GM12878 (cell line): ENCODE measurements around the gene CAPN9. TPM values are rescaled to one million over a fixed set of nuclear protein-coding genes. Genes with fewer than 3 reads are reported as not detected.

ENCODE experiments used
- ATAC-seq: fragments of 200-7000 bp; cut with Tn5 transposase; 3 replicates; pipeline ENCODE4 v1.9.1; 2020; ENCODE audit warnings: mild to moderate bottlenecking, moderate library complexity
- BruUV-seq: library from RNA; stranded (reverse); fragments of 400-500 nt; replicated peaks from 2 replicates; lab custom pipeline; 2021; lab: Mats Ljungman, UMichigan
- CTCF ChIA-PET: fragments of 300-600 bp; sonication (Branson Sonifier 250); formaldehyde crosslinking; extraction: SDS; loops from one replicate; lab custom pipeline; 2021; ENCODE audit warnings: inconsistent platforms; lab: Yijun Ruan, JAX
- POLR2A ChIA-PET: fragments of 350-600 bp; formaldehyde crosslinking; extraction: SDS; loops from one replicate; lab custom pipeline; 2021; ENCODE audit warnings: inconsistent platforms; lab: Charles Lee
- RAD21 ChIA-PET: fragments of 300-600 bp; sonication (Branson Sonifier 250); formaldehyde crosslinking; loops from one replicate; lab custom pipeline; 2023; ENCODE audit warnings: antibody characterized with exemption; ENCODE audit not compliant: unreplicated experiment; lab: Charles Lee
- SMC1A ChIA-PET: fragments of 300-600 bp; sonication (Branson Sonifier 250); formaldehyde crosslinking; loops from one replicate; lab custom pipeline; 2023; ENCODE audit not compliant: unreplicated experiment, uncharacterized antibody; lab: Charles Lee
- DNase-seq: peaks from one replicate; pipeline ENCODE4 v3.0.0-alpha.2; 2011; ENCODE audit warnings: low read depth, low spot score
- FAIRE-seq: peaks from 3 replicates; lab custom pipeline; 2011; peaks lifted over from hg19 to GRCh38; lab: Jason Lieb, UNC
- H2AFZ ChIP-seq: 2 replicates; pipeline ENCODE4 v1.6.0; 2011; ENCODE audit warnings: low read depth, low read length, control low read depth; ENCODE audit not compliant: control insufficient read depth
- H3K27ac ChIP-seq: 2 replicates; pipeline ENCODE4 v1.5.1; 2011; ENCODE audit warnings: control low read depth; ENCODE audit not compliant: control insufficient read depth, insufficient read depth
- H3K27me3 ChIP-seq, 2 experiments: replicated peaks in 1 of 2; 2 replicates each; pipeline versions ENCODE4 v1.6.0 to v1.6.1; 2011; ENCODE audit warnings: low read length in 1 of 2; ENCODE audit not compliant: control insufficient read depth in 2 of 2, insufficient read depth in 2 of 2
- H3K36me3 ChIP-seq, 2 experiments: 2 replicates each; pipeline ENCODE4 v1.5.1; 2011; ENCODE audit warnings: low read length in 1 of 2; ENCODE audit not compliant: control insufficient read depth in 2 of 2, insufficient read depth in 2 of 2
- H3K4me1 ChIP-seq: 2 replicates; pipeline ENCODE4 v1.6.1; 2011; ENCODE audit warnings: mild to moderate bottlenecking, low read length, moderate library complexity, mixed read lengths; ENCODE audit not compliant: control insufficient read depth, insufficient read depth
- H3K4me2 ChIP-seq: 2 replicates; pipeline ENCODE4 v1.6.0; 2011; ENCODE audit warnings: control low read depth; ENCODE audit not compliant: control insufficient read depth, insufficient read depth
- H3K4me3 ChIP-seq: fragments of 200-600 bp; sonication (generic); 2 replicates; pipeline ENCODE4 v1.5.1; 2016
- H3K79me2 ChIP-seq: 2 replicates; pipeline ENCODE4 v1.6.0; 2011; ENCODE audit warnings: low read length; ENCODE audit not compliant: control insufficient read depth, insufficient read depth
- H3K9ac ChIP-seq: 2 replicates; pipeline ENCODE4 v1.8.0; 2011; ENCODE audit warnings: low read length, control low read depth, mixed read lengths; ENCODE audit not compliant: control insufficient read depth, insufficient read depth
- H3K9me3 ChIP-seq: replicated peaks from 3 replicates; pipeline ENCODE4 v1.5.1; 2011; ENCODE audit warnings: mild to moderate bottlenecking, low read length; ENCODE audit not compliant: control insufficient read depth, insufficient read depth
- H4K20me1 ChIP-seq: 2 replicates; pipeline ENCODE4 v1.6.0; 2011; ENCODE audit not compliant: control insufficient read depth, insufficient read depth
- BACH1 ChIP-seq: fragments of 450-650 bp; IDR thresholded peaks from 2 replicates; pipeline ENCODE4 v1.6.1; 2017; ENCODE audit warnings: mild to moderate bottlenecking, borderline replicate concordance
- CHD2 ChIP-seq: IDR thresholded peaks from 2 replicates; pipeline ENCODE4 v1.6.1; 2011; ENCODE audit warnings: low read depth, low read length, improper control_type of control experiment, borderline replicate concordance
- CREB1 ChIP-seq: IDR thresholded peaks from 2 replicates; pipeline ENCODE4 v1.6.1; 2012; ENCODE audit warnings: low read depth, mild to moderate bottlenecking, inconsistent platforms
- EP300 ChIP-seq, 2 experiments: fragments of 150-350 bp in 1 of 2; IDR thresholded peaks; 2 replicates each; pipeline ENCODE4 v1.6.1; 2011 to 2012; ENCODE audit warnings: low read depth in 2 of 2, low read length in 2 of 2, borderline replicate concordance in 1 of 2, improper control_type of control experiment in 1 of 2, inconsistent platforms in 1 of 2; ENCODE audit not compliant: control insufficient read depth in 1 of 2
- EZH2 ChIP-seq: IDR thresholded peaks from 2 replicates; pipeline ENCODE4 v1.6.1; 2012; ENCODE audit warnings: low read depth, mild to moderate bottlenecking, control low read depth, inconsistent platforms, low read length, borderline replicate concordance; ENCODE audit not compliant: control insufficient read depth
- FOS ChIP-seq: IDR thresholded peaks from 3 replicates; pipeline ENCODE4 v1.6.1; 2011; ENCODE audit warnings: borderline replicate concordance; ENCODE audit not compliant: insufficient read length; ENCODE audit errors: extremely low read depth
- FOXK2 ChIP-seq: fragments of 450-650 bp; IDR thresholded peaks from 2 replicates; pipeline ENCODE4 v1.6.1; 2017; ENCODE audit warnings: mild to moderate bottlenecking, moderate library complexity
- GABPA ChIP-seq: IDR thresholded peaks from 2 replicates; pipeline ENCODE4 v1.6.1; 2014; ENCODE audit warnings: antibody characterized with exemption, low read depth, mild to moderate bottlenecking, inconsistent platforms
- GATAD2B ChIP-seq: fragments of 450-650 bp; conservative IDR thresholded peaks from 2 replicates; pipeline ENCODE4 v1.6.1; 2017; ENCODE audit warnings: low read depth, mild to moderate bottlenecking, moderate library complexity
- JUND ChIP-seq: IDR thresholded peaks from 2 replicates; pipeline ENCODE4 v1.6.1; 2012; ENCODE audit warnings: low read depth, mild to moderate bottlenecking, low read length, improper control_type of control experiment, moderate library complexity
- MXI1 ChIP-seq: fragments of 150-350 bp; IDR thresholded peaks from 2 replicates; pipeline ENCODE4 v1.6.1; 2011; ENCODE audit warnings: low read depth, mild to moderate bottlenecking, inconsistent platforms, low read length, improper control_type of control experiment
- NFYA ChIP-seq: IDR thresholded peaks from 2 replicates; pipeline ENCODE4 v1.6.1; 2011; ENCODE audit warnings: low read depth, mild to moderate bottlenecking, low read length, improper control_type of control experiment, borderline replicate concordance
- NR2C1 ChIP-seq: fragments of 450-650 bp; IDR thresholded peaks from 2 replicates; pipeline ENCODE4 v1.6.1; 2017; ENCODE audit warnings: antibody characterized with exemption, mild to moderate bottlenecking, moderate library complexity
- PML ChIP-seq: IDR thresholded peaks from 2 replicates; pipeline ENCODE4 v1.6.1; 2012; ENCODE audit warnings: low read length, inconsistent platforms
- RCOR1 ChIP-seq: conservative IDR thresholded peaks from 2 replicates; pipeline ENCODE4 v1.6.1; 2012; ENCODE audit warnings: low read depth, low read length, improper control_type of control experiment
- SMAD1 ChIP-seq: fragments of 450-650 bp; IDR thresholded peaks from 2 replicates; pipeline ENCODE4 v1.6.1; 2018; ENCODE audit warnings: mild to moderate bottlenecking, low read depth; ENCODE audit not compliant: partially characterized antibody
- SMC3 ChIP-seq: IDR thresholded peaks from 2 replicates; pipeline ENCODE4 v1.6.1; 2011; ENCODE audit warnings: low read length, improper control_type of control experiment, borderline replicate concordance
- SPI1 ChIP-seq: IDR thresholded peaks from 2 replicates; pipeline ENCODE4 v1.6.1; 2011; ENCODE audit warnings: low read depth, mild to moderate bottlenecking, low read length, moderate library complexity, borderline replicate concordance; ENCODE audit not compliant: insufficient read depth
- TAF1 ChIP-seq: IDR thresholded peaks from 2 replicates; pipeline ENCODE4 v1.6.1; 2011; ENCODE audit warnings: mild to moderate bottlenecking, low read depth, low read length, borderline replicate concordance
- ZBTB11 ChIP-seq: fragments of 450-650 bp; formaldehyde crosslinking; IDR thresholded peaks from 2 replicates; pipeline ENCODE4 v1.5.0; 2022; ENCODE audit warnings: mild to moderate bottlenecking, missing genetic modification characterization
- ZZZ3 ChIP-seq: IDR thresholded peaks from 2 replicates; pipeline ENCODE4 v1.6.1; 2011; ENCODE audit warnings: low read depth; ENCODE audit not compliant: control insufficient read depth, insufficient read length
- WGBS: methylation state at CpG from one replicate; pipeline ENCODE4 v1.1.6; 2016; ENCODE audit warnings: low lambda C conversion rate; ENCODE audit not compliant: insufficient replicate concordance, insufficient coverage; ENCODE audit errors: missing lambda C conversion rate; 5-methylcytosine and 5-hydroxymethylcytosine counted together
- in situ Hi-C: fragments of 300-500 bp; cut with MboI; formaldehyde crosslinking; loops from 9 replicates; pipeline ENCODE4 v1.14.3; 2018; ENCODE audit warnings: mixed read lengths
- intact Hi-C: fragments of 100-400 bp; cut with micrococcal nuclease; formaldehyde crosslinking; loops from one replicate; pipeline ENCODE4 v1.14.2; 2022; ENCODE audit not compliant: unreplicated experiment
- polyA plus RNA-seq, 11 experiments: library from polyadenylated mRNA; depleted of rRNA in 4 of 11; unstranded in 6 of 11; stranded (reverse) in 5 of 11; fragments of >200 nt; fragmentation: Nextera tagmentation in 4 of 11; fragmentation: Illumina TruSeq in 1 of 11; extraction: Ambion mirVana in 4 of 11; extraction: Trizol in 1 of 11; gene quantifications; 1 replicate in 1 of 11; 2 replicates in 10 of 11; pipeline versions ENCODE4 v1.2.1 to v1.2.3, GENCODE V29; 2011 to 2016; ENCODE audit warnings: inconsistent platforms in 2 of 11, missing spikeins in 2 of 11, low read depth in 1 of 11
- total RNA-seq, 4 experiments: library from RNA; depleted of rRNA in 3 of 4; stranded (reverse); fragments of >200 nt in 3 of 4; fragmentation: Illumina TruSeq in 1 of 4; extraction: Trizol in 1 of 4; gene quantifications; 2 replicates each; pipeline versions ENCODE4 v1.2.1 to v1.2.3, GENCODE V29; 2013 to 2021

The CAPN9 gene
- total and polyA plus RNA-seq, 10 of the 15 experiments (the other 5 are each of a cell fraction or from before 2014, with no cell fraction given) = not detected

GRCh38 chr1:230709619-230710542 is 37.3 kb upstream of the CAPN9 start (continued):
- TF ChIP-seq MXI1 (no peak), SMAD1 (no peak), NR2C1 (no peak), ZZZ3 (no peak)

- no TSS peak for BruUV-seq
- no peaks in the 10 kb centered on the region for H3K9me3 ChIP-seq
- no peak overlapping the region for H2AFZ ChIP-seq
- ChIA-PET RAD21 (no interaction called here), POLR2A (no interaction called here), SMC1A (interaction anchor here (0.7 kb wide), 1 partner anchor 1015 kb away, joined by 3 read pairs; no protein-coding TSS in a partner anchor), CTCF (no interaction called here)
- FAIRE-seq (no peak), ATAC-seq (no peak), DNase-seq (no peak)
- no peak overlapping the region for H3K9ac ChIP-seq
- H4K20me1 ChIP-seq = no peaks in the 10 kb centered on the region
- no peaks in the 10 kb centered on the region for H3K4me1 ChIP-seq
- no peaks in the 10 kb centered on the region for H3K36me3 ChIP-seq
- WGBS = 60% methylated on average over 8 of the region's 8 CpGs
- in situ Hi-C loops = no loop called here
- H3K79me2 ChIP-seq = no peaks in the 10 kb centered on the region
- H3K4me3 ChIP-seq = no peak overlapping the region
- no peak overlapping the region for H3K27ac ChIP-seq
- H3K27me3 ChIP-seq = peaks cover 0 to 3% of the 10 kb centered on the region in 2 experiments; a peak in 2 of 4 replicates
- intact Hi-C loops = no loop called here
- H3K4me2 ChIP-seq = no peak overlapping the region
- TF ChIP-seq SPI1 = no peak
- TF ChIP-seq RCOR1 = no peak
- TF ChIP-seq CREB1 = no peak
- TF ChIP-seq GATAD2B = no peak
- no peak for TF ChIP-seq CHD2
- no peak for TF ChIP-seq TAF1
- no peak for TF ChIP-seq JUND
- TF ChIP-seq ZBTB11 (CRISPR knock-in tag) = no peak
- no peak for TF ChIP-seq BACH1
- no peak for TF ChIP-seq PML
- TF ChIP-seq EP300 (IDR thresholded peaks at IDR 0.05; ENCODE audit: borderline replicate concordance in 1 of 2, control insufficient read depth in 1 of 2, low read depth in 2 of 2, low read length in 2 of 2) = no peak
- no peak for TF ChIP-seq SMC3
- no peak for TF ChIP-seq EZH2
- TF ChIP-seq NFYA = no peak
- no peak for TF ChIP-seq FOS
- TF ChIP-seq GABPA = no peak
- TF ChIP-seq FOXK2 = no peak
Observed at GRCh38 chr1:230710543-230710904, 36.7 kb upstream of the CAPN9 start.
